GM12878 (cell line): ENCODE data around the gene REEP5. TPM values are rescaled to one million over a fixed set of nuclear protein-coding genes. Genes with fewer than 3 reads are reported as not detected.

Source experiments
- ATAC-seq: fragments of 200-7000 bp; cut with Tn5 transposase; 3 replicates; pipeline ENCODE4 v1.9.1; 2020; ENCODE audit warnings: mild to moderate bottlenecking, moderate library complexity
- BruUV-seq: library from RNA; stranded (reverse); fragments of 400-500 nt; replicated peaks from 2 replicates; lab custom pipeline; 2021; lab: Mats Ljungman, UMichigan
- CTCF ChIA-PET: fragments of 300-600 bp; sonication (Branson Sonifier 250); formaldehyde crosslinking; extraction: SDS; loops from one replicate; lab custom pipeline; 2021; ENCODE audit warnings: inconsistent platforms; lab: Yijun Ruan, JAX
- POLR2A ChIA-PET: fragments of 350-600 bp; formaldehyde crosslinking; extraction: SDS; loops from one replicate; lab custom pipeline; 2021; ENCODE audit warnings: inconsistent platforms; lab: Charles Lee
- RAD21 ChIA-PET: fragments of 300-600 bp; sonication (Branson Sonifier 250); formaldehyde crosslinking; loops from one replicate; lab custom pipeline; 2023; ENCODE audit warnings: antibody characterized with exemption; ENCODE audit not compliant: unreplicated experiment; lab: Charles Lee
- SMC1A ChIA-PET: fragments of 300-600 bp; sonication (Branson Sonifier 250); formaldehyde crosslinking; loops from one replicate; lab custom pipeline; 2023; ENCODE audit not compliant: unreplicated experiment, uncharacterized antibody; lab: Charles Lee
- DNase-seq: peaks from one replicate; pipeline ENCODE4 v3.0.0-alpha.2; 2011; ENCODE audit warnings: low read depth, low spot score
- FAIRE-seq: peaks from 3 replicates; lab custom pipeline; 2011; peaks lifted over from hg19 to GRCh38; lab: Jason Lieb, UNC
- H2AFZ ChIP-seq: 2 replicates; pipeline ENCODE4 v1.6.0; 2011; ENCODE audit warnings: low read depth, low read length, control low read depth; ENCODE audit not compliant: control insufficient read depth
- H3K27ac ChIP-seq: 2 replicates; pipeline ENCODE4 v1.5.1; 2011; ENCODE audit warnings: control low read depth; ENCODE audit not compliant: control insufficient read depth, insufficient read depth
- H3K27me3 ChIP-seq, 2 experiments: replicated peaks in 1 of 2; 2 replicates each; pipeline versions ENCODE4 v1.6.0 to v1.6.1; 2011; ENCODE audit warnings: low read length in 1 of 2; ENCODE audit not compliant: control insufficient read depth in 2 of 2, insufficient read depth in 2 of 2
- H3K36me3 ChIP-seq, 2 experiments: 2 replicates each; pipeline ENCODE4 v1.5.1; 2011; ENCODE audit warnings: low read length in 1 of 2; ENCODE audit not compliant: control insufficient read depth in 2 of 2, insufficient read depth in 2 of 2
- H3K4me1 ChIP-seq: 2 replicates; pipeline ENCODE4 v1.6.1; 2011; ENCODE audit warnings: mild to moderate bottlenecking, low read length, moderate library complexity, mixed read lengths; ENCODE audit not compliant: control insufficient read depth, insufficient read depth
- H3K4me2 ChIP-seq: 2 replicates; pipeline ENCODE4 v1.6.0; 2011; ENCODE audit warnings: control low read depth; ENCODE audit not compliant: control insufficient read depth, insufficient read depth
- H3K4me3 ChIP-seq: fragments of 200-600 bp; sonication (generic); 2 replicates; pipeline ENCODE4 v1.5.1; 2016
- H3K79me2 ChIP-seq: 2 replicates; pipeline ENCODE4 v1.6.0; 2011; ENCODE audit warnings: low read length; ENCODE audit not compliant: control insufficient read depth, insufficient read depth
- H3K9ac ChIP-seq: 2 replicates; pipeline ENCODE4 v1.8.0; 2011; ENCODE audit warnings: low read length, control low read depth, mixed read lengths; ENCODE audit not compliant: control insufficient read depth, insufficient read depth
- H3K9me3 ChIP-seq: replicated peaks from 3 replicates; pipeline ENCODE4 v1.5.1; 2011; ENCODE audit warnings: mild to moderate bottlenecking, low read length; ENCODE audit not compliant: control insufficient read depth, insufficient read depth
- H4K20me1 ChIP-seq: 2 replicates; pipeline ENCODE4 v1.6.0; 2011; ENCODE audit not compliant: control insufficient read depth, insufficient read depth
- CHD2 ChIP-seq: IDR thresholded peaks from 2 replicates; pipeline ENCODE4 v1.6.1; 2011; ENCODE audit warnings: low read depth, low read length, improper control_type of control experiment, borderline replicate concordance
- ETV6 ChIP-seq, 2 experiments: fragments of 450-650 bp in 1 of 2; IDR thresholded peaks in 1 of 2; conservative IDR thresholded peaks in 1 of 2; 2 replicates each; pipeline ENCODE4 v1.6.1; 2014; ENCODE audit warnings: antibody characterized with exemption in 1 of 2, borderline replicate concordance in 1 of 2, low read depth in 1 of 2, mild to moderate bottlenecking in 1 of 2, moderate library complexity in 1 of 2
- RUNX3 ChIP-seq: IDR thresholded peaks from 2 replicates; pipeline ENCODE4 v1.6.1; 2012; ENCODE audit warnings: low read length, inconsistent platforms
- WGBS: methylation state at CpG from one replicate; pipeline ENCODE4 v1.1.6; 2016; ENCODE audit warnings: low lambda C conversion rate; ENCODE audit not compliant: insufficient replicate concordance, insufficient coverage; ENCODE audit errors: missing lambda C conversion rate; 5-methylcytosine and 5-hydroxymethylcytosine counted together
- in situ Hi-C: fragments of 300-500 bp; cut with MboI; formaldehyde crosslinking; loops from 9 replicates; pipeline ENCODE4 v1.14.3; 2018; ENCODE audit warnings: mixed read lengths
- intact Hi-C: fragments of 100-400 bp; cut with micrococcal nuclease; formaldehyde crosslinking; loops from one replicate; pipeline ENCODE4 v1.14.2; 2022; ENCODE audit not compliant: unreplicated experiment
- polyA plus RNA-seq, 11 experiments: library from polyadenylated mRNA; depleted of rRNA in 4 of 11; unstranded in 6 of 11; stranded (reverse) in 5 of 11; fragments of >200 nt; fragmentation: Nextera tagmentation in 4 of 11; fragmentation: Illumina TruSeq in 1 of 11; extraction: Ambion mirVana in 4 of 11; extraction: Trizol in 1 of 11; gene quantifications; 1 replicate in 1 of 11; 2 replicates in 10 of 11; pipeline versions ENCODE4 v1.2.1 to v1.2.3, GENCODE V29; 2011 to 2016; ENCODE audit warnings: inconsistent platforms in 2 of 11, missing spikeins in 2 of 11, low read depth in 1 of 11
- total RNA-seq, 4 experiments: library from RNA; depleted of rRNA in 3 of 4; stranded (reverse); fragments of >200 nt in 3 of 4; fragmentation: Illumina TruSeq in 1 of 4; extraction: Trizol in 1 of 4; gene quantifications; 2 replicates each; pipeline versions ENCODE4 v1.2.1 to v1.2.3, GENCODE V29; 2013 to 2021
- TF ChIP-seq, protein P1 (sequence below): fragments of 450-650 bp; formaldehyde crosslinking; IDR thresholded peaks from 2 replicates; pipeline ENCODE4 v1.4.0; 2020; ENCODE audit warnings: mild to moderate bottlenecking, moderate library complexity
- TF ChIP-seq, protein P2 (sequence below): fragments of 450-650 bp; IDR thresholded peaks from 2 replicates; pipeline ENCODE4 v1.6.1; 2018; ENCODE audit warnings: mild to moderate bottlenecking, low read depth, moderate library complexity; ENCODE audit not compliant: partially characterized antibody
- TF ChIP-seq, protein P3 (sequence below): IDR thresholded peaks from 2 replicates; pipeline ENCODE4 v1.6.1; 2012; ENCODE audit warnings: mild to moderate bottlenecking, low read depth, low read length
- TF ChIP-seq, protein P4 (sequence below): fragments of 450-650 bp; IDR thresholded peaks from 2 replicates; pipeline ENCODE4 v1.6.1; 2017; ENCODE audit warnings: antibody characterized with exemption, mild to moderate bottlenecking, moderate library complexity

Gene REEP5
- total and polyA plus RNA-seq, 10 of the 15 experiments (the other 5 are each of a cell fraction or from before 2014, with no cell fraction given) = 30.5 to 211 (median 113) TPM

DNA sequence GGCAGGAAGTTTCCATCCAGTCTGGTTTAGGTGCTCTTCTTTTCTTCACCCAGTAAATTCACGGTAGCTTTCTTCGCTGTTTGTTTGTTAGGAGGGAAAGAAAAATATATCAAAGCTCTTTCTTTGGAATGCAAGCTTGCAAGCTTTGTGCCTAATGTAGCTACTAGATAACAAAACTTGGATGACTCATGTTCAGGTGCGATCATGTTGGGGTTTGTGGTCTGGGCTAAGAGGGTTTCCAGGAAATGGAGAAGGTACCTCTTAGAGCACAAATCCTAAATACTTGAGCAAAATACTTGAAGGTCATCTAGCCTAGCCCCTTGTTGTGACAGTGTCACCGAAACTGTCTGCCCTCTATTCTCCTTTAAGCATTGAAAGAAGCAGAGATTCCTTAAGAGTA is 43.3 kb downstream of the REEP5 start (continued):
- TF ChIP-seq, protein P1, sequence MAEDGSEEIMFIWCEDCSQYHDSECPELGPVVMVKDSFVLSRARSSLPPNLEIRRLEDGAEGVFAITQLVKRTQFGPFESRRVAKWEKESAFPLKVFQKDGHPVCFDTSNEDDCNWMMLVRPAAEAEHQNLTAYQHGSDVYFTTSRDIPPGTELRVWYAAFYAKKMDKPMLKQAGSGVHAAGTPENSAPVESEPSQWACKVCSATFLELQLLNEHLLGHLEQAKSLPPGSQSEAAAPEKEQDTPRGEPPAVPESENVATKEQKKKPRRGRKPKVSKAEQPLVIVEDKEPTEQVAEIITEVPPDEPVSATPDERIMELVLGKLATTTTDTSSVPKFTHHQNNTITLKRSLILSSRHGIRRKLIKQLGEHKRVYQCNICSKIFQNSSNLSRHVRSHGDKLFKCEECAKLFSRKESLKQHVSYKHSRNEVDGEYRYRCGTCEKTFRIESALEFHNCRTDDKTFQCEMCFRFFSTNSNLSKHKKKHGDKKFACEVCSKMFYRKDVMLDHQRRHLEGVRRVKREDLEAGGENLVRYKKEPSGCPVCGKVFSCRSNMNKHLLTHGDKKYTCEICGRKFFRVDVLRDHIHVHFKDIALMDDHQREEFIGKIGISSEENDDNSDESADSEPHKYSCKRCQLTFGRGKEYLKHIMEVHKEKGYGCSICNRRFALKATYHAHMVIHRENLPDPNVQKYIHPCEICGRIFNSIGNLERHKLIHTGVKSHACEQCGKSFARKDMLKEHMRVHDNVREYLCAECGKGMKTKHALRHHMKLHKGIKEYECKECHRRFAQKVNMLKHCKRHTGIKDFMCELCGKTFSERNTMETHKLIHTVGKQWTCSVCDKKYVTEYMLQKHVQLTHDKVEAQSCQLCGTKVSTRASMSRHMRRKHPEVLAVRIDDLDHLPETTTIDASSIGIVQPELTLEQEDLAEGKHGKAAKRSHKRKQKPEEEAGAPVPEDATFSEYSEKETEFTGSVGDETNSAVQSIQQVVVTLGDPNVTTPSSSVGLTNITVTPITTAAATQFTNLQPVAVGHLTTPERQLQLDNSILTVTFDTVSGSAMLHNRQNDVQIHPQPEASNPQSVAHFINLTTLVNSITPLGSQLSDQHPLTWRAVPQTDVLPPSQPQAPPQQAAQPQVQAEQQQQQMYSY (CRISPR knock-in tag) = no peak
- TF ChIP-seq ETV6 (conservative IDR thresholded peaks at IDR 0.05 in 1 of 2, IDR thresholded peaks at IDR 0.05 in 1 of 2; ENCODE audit: borderline replicate concordance in 1 of 2, low read depth in 1 of 2) (no peak), RUNX3 (peak; percentile 64)

DNA sequence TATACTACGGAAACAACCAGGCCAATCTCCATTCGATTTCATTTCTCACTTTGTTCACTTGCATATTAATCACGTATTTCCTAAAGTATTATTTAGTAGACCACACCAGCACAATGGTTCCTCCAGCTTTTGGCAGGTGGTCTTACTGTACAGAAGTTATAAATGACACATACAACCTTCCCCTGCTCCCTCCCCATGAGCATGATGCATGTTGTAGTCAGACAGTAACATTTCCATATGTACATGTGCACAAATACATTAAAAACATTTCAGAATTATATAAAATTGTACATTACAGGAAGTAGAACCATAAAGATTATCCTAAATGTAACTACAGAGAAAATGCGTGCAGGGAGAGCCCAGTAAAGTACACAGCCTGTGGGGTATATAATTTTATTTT is 43.9 kb downstream of the REEP5 start:
- Histone ChIP-seq H3K79me2 (no peaks in the 10 kb centered on the region), H2AFZ (no peak overlapping the region), H3K4me1 (no peaks in the 10 kb centered on the region), H3K9ac (no peak overlapping the region), H3K36me3 (peaks cover 6 to 32% of the 10 kb centered on the region in 2 experiments), H3K27me3 (no peaks in the 10 kb centered on the region), H3K4me2 (no peak overlapping the region), H3K9me3 (no peaks in the 10 kb centered on the region), H3K27ac (no peak overlapping the region), H4K20me1 (no peaks in the 10 kb centered on the region), H3K4me3 (no peak overlapping the region)
- ChIA-PET RAD21 (interaction anchor here (0.6 kb wide), 2 partner anchors 44 to 86 kb away, joined by 3 read pairs; partner anchors contain the start of gene REEP5), CTCF (interaction anchor here (1.8 kb wide), 1 partner anchor 118 kb away, joined by 5 read pairs; no protein-coding TSS in a partner anchor), POLR2A (no interaction called here), SMC1A (interaction anchor here (0.8 to 1.4 kb wide), 6 partner anchors 11 to 356 kb away, joined by 3 to 6 read pairs (median 5); partner anchors contain the start of gene SRP19)
- no peak for ATAC-seq
- intact Hi-C loops (no loop called here), in situ Hi-C loops (no loop called here)
- no peak for FAIRE-seq
- 85% methylated on average over 4 of the region's 4 CpGs for WGBS
- no TSS peak for BruUV-seq
- no peak for DNase-seq
- TF ChIP-seq, protein P2, sequence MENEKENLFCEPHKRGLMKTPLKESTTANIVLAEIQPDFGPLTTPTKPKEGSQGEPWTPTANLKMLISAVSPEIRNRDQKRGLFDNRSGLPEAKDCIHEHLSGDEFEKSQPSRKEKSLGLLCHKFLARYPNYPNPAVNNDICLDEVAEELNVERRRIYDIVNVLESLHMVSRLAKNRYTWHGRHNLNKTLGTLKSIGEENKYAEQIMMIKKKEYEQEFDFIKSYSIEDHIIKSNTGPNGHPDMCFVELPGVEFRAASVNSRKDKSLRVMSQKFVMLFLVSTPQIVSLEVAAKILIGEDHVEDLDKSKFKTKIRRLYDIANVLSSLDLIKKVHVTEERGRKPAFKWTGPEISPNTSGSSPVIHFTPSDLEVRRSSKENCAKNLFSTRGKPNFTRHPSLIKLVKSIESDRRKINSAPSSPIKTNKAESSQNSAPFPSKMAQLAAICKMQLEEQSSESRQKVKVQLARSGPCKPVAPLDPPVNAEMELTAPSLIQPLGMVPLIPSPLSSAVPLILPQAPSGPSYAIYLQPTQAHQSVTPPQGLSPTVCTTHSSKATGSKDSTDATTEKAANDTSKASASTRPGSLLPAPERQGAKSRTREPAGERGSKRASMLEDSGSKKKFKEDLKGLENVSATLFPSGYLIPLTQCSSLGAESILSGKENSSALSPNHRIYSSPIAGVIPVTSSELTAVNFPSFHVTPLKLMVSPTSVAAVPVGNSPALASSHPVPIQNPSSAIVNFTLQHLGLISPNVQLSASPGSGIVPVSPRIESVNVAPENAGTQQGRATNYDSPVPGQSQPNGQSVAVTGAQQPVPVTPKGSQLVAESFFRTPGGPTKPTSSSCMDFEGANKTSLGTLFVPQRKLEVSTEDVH = no peak
- TF ChIP-seq, protein P3, sequence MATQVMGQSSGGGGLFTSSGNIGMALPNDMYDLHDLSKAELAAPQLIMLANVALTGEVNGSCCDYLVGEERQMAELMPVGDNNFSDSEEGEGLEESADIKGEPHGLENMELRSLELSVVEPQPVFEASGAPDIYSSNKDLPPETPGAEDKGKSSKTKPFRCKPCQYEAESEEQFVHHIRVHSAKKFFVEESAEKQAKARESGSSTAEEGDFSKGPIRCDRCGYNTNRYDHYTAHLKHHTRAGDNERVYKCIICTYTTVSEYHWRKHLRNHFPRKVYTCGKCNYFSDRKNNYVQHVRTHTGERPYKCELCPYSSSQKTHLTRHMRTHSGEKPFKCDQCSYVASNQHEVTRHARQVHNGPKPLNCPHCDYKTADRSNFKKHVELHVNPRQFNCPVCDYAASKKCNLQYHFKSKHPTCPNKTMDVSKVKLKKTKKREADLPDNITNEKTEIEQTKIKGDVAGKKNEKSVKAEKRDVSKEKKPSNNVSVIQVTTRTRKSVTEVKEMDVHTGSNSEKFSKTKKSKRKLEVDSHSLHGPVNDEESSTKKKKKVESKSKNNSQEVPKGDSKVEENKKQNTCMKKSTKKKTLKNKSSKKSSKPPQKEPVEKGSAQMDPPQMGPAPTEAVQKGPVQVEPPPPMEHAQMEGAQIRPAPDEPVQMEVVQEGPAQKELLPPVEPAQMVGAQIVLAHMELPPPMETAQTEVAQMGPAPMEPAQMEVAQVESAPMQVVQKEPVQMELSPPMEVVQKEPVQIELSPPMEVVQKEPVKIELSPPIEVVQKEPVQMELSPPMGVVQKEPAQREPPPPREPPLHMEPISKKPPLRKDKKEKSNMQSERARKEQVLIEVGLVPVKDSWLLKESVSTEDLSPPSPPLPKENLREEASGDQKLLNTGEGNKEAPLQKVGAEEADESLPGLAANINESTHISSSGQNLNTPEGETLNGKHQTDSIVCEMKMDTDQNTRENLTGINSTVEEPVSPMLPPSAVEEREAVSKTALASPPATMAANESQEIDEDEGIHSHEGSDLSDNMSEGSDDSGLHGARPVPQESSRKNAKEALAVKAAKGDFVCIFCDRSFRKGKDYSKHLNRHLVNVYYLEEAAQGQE = no peak
- TF ChIP-seq CHD2 = no peak
- TF ChIP-seq, protein P4, sequence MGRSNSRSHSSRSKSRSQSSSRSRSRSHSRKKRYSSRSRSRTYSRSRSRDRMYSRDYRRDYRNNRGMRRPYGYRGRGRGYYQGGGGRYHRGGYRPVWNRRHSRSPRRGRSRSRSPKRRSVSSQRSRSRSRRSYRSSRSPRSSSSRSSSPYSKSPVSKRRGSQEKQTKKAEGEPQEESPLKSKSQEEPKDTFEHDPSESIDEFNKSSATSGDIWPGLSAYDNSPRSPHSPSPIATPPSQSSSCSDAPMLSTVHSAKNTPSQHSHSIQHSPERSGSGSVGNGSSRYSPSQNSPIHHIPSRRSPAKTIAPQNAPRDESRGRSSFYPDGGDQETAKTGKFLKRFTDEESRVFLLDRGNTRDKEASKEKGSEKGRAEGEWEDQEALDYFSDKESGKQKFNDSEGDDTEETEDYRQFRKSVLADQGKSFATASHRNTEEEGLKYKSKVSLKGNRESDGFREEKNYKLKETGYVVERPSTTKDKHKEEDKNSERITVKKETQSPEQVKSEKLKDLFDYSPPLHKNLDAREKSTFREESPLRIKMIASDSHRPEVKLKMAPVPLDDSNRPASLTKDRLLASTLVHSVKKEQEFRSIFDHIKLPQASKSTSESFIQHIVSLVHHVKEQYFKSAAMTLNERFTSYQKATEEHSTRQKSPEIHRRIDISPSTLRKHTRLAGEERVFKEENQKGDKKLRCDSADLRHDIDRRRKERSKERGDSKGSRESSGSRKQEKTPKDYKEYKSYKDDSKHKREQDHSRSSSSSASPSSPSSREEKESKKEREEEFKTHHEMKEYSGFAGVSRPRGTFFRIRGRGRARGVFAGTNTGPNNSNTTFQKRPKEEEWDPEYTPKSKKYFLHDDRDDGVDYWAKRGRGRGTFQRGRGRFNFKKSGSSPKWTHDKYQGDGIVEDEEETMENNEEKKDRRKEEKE = no peak
